Measurements from ENCODE around the gene PGP. TPM values are rescaled to one million over a fixed set of nuclear protein-coding genes. Genes with fewer than 3 reads are reported as not detected.

Gene PGP
- total RNA-seq, 2 donors from 2014 or later, result 9.1 to 19.5 TPM

- ATAC-seq (ENCODE audit: insufficient number of reproducible peaks, low FRiP score, low read depth) (no peak), DNase-seq (ENCODE audit: low spot score) (no peak)
- H3K27me3 ChIP-seq (replicated peaks; ENCODE audit: insufficient read depth), result no peaks in the 10 kb centered on the region
- H3K4me3 ChIP-seq, result no peak overlapping the region
- H3K4me1 ChIP-seq (ENCODE audit: control insufficient read depth in 1 of 2, low read depth in 2 of 2), result peaks cover 0 to 7% of the 10 kb centered on the region in 2 donors
- H3K36me3 ChIP-seq, result peaks cover 13% of the 10 kb centered on the region
- no peak for TF ChIP-seq CTCF (IDR thresholded peaks at IDR 0.05)
- H3K9me3 ChIP-seq, result no peaks in the 10 kb centered on the region
- no peak overlapping the region for H3K27ac ChIP-seq
Measured at GRCh38 chr16:2166263-2167067, 48.2 kb downstream of the PGP start.

DNA sequence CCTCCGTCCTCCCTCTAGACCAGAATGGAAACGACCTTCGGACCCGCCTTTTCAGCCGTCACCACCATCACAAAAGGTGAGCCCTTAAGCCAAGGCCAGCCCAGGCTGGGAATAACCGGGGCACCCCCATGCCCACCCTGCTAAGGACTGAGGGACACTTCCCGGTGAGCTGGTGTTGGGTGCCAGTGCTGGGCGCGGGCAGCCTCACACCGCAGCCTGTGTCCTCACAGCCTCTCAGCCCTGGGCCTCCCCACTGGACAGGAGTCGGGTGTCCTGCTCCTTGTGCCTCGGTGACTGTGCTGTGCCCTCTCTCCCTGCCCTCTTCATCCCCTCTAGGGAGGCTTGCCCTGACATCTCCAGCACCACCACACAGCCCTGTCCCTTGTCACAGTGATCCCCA is 48.8 kb downstream of the PGP start:
- TF ChIP-seq CTCF (IDR thresholded peaks at IDR 0.05), result no peak
- peaks cover 0 to 11% of the 10 kb centered on the region in 2 donors for H3K4me1 ChIP-seq (ENCODE audit: control insufficient read depth in 1 of 2, low read depth in 2 of 2)
- H3K9me3 ChIP-seq, result no peaks in the 10 kb centered on the region
- ATAC-seq (ENCODE audit: insufficient number of reproducible peaks, low FRiP score, low read depth) (no peak), DNase-seq (ENCODE audit: low spot score) (no peak)
- no peak overlapping the region for H3K27ac ChIP-seq
- no peaks in the 10 kb centered on the region for H3K27me3 ChIP-seq (replicated peaks; ENCODE audit: insufficient read depth)
- H3K36me3 ChIP-seq, result peaks cover 13% of the 10 kb centered on the region
- H3K4me3 ChIP-seq, result no peak overlapping the region

GRCh38 chr16:2163211-2163881 is 51.3 kb downstream of the PGP start:
- Histone ChIP-seq H3K27me3 (replicated peaks; ENCODE audit: insufficient read depth) (no peaks in the 10 kb centered on the region), H3K36me3 (peaks cover 10% of the 10 kb centered on the region), H3K27ac (no peak overlapping the region), H3K4me1 (ENCODE audit: control insufficient read depth in 1 of 2, low read depth in 2 of 2) (peaks cover 7 to 30% of the 10 kb centered on the region in 2 donors), H3K9me3 (no peaks in the 10 kb centered on the region), H3K4me3 (no peak overlapping the region)
- DNase-seq (ENCODE audit: low spot score) (no peak), ATAC-seq (ENCODE audit: insufficient number of reproducible peaks, low FRiP score, low read depth) (no peak)
- no peak for TF ChIP-seq CTCF (IDR thresholded peaks at IDR 0.05)

DNA sequence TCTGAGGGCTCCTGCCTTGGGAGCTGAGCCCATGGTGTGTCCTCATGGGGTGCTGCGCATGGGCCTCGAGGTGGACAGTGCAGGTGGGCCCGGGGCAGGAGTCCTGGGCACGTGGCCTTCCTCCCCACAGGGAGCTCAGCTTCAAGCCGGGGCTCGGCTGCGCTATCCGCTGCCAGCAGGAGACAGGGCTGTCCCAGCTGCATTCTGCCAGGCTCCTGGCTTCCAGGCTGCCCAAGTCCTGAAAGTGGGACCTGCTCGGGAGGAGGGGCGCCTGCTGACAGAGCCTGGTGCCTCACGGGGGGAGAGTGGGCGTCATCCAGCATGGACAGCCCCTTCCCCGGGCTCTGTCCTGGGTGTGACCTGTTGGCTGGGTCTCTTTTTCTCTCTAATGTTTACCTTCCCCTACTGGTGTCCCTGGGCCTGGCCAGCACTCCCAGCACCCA is 51.9 kb downstream of the PGP start:
- no peak for ATAC-seq (ENCODE audit: insufficient number of reproducible peaks, low FRiP score, low read depth)
- Histone ChIP-seq H3K4me3 (no peak overlapping the region), H3K9me3 (no peaks in the 10 kb centered on the region), H3K27me3 (replicated peaks; ENCODE audit: insufficient read depth) (no peaks in the 10 kb centered on the region), H3K4me1 (ENCODE audit: control insufficient read depth in 1 of 2, low read depth in 2 of 2) (peaks cover 7 to 37% of the 10 kb centered on the region in 2 donors), H3K27ac (no peak overlapping the region), H3K36me3 (peaks cover 4% of the 10 kb centered on the region)
- DNase-seq (ENCODE audit: low spot score), result no peak
- no peak for TF ChIP-seq CTCF (IDR thresholded peaks at IDR 0.05)

GRCh38 chr16:2161911-2162310 is 52.7 kb downstream of the PGP start:
- H3K36me3 ChIP-seq, result no peaks in the 10 kb centered on the region
- peaks cover 10 to 44% of the 10 kb centered on the region in 2 donors for H3K4me1 ChIP-seq (ENCODE audit: control insufficient read depth in 1 of 2, low read depth in 2 of 2)
- H3K27ac ChIP-seq, result peak overlapping the region in 1 of 2 donors; percentile 12
- DNase-seq (ENCODE audit: low spot score) (no peak), ATAC-seq (ENCODE audit: insufficient number of reproducible peaks, low FRiP score, low read depth) (no peak)
- H3K9me3 ChIP-seq, result no peaks in the 10 kb centered on the region
- no peak overlapping the region for H3K4me3 ChIP-seq
- TF ChIP-seq CTCF (IDR thresholded peaks at IDR 0.05), result no peak
- H3K27me3 ChIP-seq (replicated peaks; ENCODE audit: insufficient read depth), result no peaks in the 10 kb centered on the region
